Measurements from ENCODE around the gene ALPP.
"Not testable (repeated sequence)": the region's sequence is repeated elsewhere in the genome, so short reads cannot be mapped to it uniquely, and the experiment has no call there.

The ALPP gene

GRCh38 chr2:232422051-232422450 is 43.5 kb downstream of the ALPP start:
- DNase-seq (ENCODE audit: low read depth) = no peak

GRCh38 chr2:232422996-232423395 is 44.4 kb downstream of the ALPP start:
- DNase-seq (ENCODE audit: low read depth) = not testable (repeated sequence)

- DNase-seq (ENCODE audit: low read depth) = not testable (repeated sequence)
These were observed 44.9 kb downstream of the ALPP start for GRCh38 chr2:232423407-232423806.

- DNase-seq (ENCODE audit: low read depth) = no peak
These were observed 53.4 kb downstream of the ALPP start for GRCh38 chr2:232431705-232432590.

Measured in activated T-cell treated with anti-CD3 and anti-CD28 coated beads for 24 hours (primary cell).